CD4-positive, alpha-beta T cell treated with Interleukin-1 beta for 1 hour (primary cell): Measurements from ENCODE around the gene AP4B1.

ENCODE experiments used
- DNase-seq, 2 donors: peaks; one replicate each; pipeline ENCODE4 v3.0.0-alpha.2; 2020 to 2022

Gene AP4B1

DNA sequence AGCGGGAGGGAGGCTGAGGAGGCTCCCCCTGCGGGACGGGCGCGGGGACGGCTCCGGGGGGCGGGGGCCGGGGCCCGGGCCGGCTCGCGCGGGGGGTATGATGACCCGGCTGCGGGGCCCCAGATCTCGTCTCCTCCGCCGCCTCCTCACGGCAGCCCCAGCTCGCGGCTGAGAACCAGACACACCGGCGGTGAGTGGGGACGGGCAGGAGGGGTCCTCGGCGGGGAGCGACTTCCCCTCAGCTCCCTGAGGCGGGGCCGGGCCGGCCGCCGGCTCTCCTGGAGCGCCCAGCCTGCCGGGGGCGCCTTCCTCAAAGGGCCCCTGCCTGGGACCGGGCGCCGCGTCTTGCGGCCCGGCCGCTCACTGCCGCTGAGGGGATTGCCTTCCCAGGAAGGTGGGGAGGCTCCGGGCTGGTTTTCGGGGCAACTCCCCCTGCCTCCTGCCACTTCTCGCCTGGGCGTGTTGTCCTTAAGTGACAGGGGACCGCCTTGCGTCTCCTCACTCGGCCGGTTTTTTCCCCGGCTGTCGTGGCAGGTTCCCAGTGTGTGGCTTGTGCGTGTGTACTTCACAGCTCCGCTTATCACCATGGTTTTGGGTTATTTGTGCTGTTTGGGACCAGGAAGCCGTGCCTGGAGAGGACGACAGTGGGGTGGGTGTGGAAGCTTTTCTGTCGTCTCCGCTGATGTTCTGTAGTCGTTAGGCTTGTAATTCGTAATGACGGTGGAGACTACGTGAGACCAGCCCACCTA, 25.3 kb upstream of the AP4B1 start:
- peak; percentile 84 to 86 for DNase-seq

DNA sequence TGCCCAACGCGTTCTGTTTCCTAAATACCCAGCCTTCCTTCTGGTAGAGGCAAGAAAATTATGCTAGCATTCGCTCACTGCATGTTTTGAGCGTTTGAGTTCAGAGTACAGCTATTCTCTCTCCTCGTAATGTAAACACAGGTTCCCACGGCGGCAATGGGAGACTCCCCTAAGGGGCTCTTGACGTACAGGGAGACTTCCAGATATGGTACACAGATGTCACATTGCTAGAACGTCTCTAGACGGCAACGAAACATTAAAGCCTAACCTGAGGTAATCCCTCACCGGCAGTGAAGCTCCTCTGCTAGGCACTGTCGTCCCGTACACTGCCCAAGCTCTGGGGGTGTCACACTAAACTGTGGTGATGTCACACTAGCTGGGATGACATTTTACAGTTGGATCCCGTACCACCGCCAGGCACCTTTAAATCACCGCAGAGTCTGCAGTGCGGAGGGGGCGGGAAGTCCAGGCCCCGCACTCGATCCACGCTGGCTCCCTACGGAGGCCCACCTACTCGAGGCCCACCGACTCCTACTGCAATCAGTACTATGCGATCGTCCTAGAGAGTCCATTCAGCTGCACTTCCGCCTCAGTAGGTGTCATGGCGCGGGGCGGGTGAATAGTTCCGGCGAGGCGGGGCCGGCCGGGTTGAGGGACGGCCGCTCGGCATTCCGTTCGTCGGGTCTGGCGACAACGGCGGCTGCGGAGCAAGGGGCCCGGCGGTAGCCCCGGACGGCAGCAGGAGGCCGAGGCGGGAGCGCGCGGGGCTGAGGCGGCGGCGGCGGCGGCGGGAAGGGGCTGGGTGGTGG, 24.5 kb upstream of the AP4B1 start, which contains the start of gene HIPK1:
Gene HIPK1 (plus strand): TSS at position 384 of the 809 bp plus-strand sequence.
- peak; percentile 92 to 94 for DNase-seq

DNA sequence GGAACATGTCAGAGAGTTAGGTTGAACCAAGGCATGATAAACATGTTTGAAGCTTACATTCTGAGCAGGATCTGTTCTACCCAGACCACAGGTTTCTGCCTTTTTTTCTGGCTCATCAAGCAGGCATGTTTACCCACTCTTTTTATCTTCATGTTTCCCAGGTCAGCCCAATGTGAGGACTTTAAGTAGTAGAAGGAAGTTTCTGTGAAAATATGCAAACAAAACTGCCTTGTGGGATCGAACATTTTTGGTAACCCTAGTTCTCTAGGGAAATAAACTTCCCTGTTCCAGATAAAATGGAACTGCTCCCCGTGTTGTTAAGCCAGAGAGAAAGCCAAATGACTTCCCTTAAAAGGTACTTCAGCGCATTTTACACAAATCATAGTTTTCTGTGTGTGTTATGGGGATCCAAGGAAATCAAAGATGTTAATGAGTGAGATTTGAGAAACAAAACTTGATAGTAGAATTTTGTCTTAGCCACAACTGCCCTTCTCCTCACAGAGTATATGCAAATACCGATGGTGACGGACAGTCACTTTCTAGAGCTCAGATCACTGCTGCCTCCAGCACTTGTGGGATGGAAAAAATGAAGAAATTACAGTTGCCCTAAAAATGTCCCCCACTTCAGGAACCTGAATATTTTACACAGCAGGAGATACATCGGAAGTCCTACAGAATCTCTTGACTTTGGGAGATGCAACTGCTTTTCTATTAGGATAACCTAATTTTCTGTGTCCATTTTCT, 23.8 kb upstream of the AP4B1 start:
- no peak for DNase-seq

DNA sequence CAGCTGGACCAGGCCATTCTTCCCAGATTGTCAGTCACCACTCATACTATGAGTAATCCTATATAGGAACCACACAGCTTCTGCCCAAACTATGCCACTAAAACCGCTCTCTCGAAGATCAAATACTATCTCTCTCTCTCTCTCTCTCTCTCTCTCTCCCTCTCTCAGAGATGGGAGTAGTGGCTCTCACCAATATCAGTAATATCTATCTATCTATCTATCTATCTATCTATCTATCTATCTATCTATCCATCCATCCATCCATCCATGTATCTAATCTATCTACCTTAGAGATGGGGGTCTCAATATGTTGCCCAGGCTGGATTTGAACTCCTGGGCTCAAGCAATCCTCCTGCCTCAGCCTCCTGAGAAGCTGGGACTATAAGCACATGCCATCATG, 19.9 kb upstream of the AP4B1 start:
- no peak for DNase-seq

DNA sequence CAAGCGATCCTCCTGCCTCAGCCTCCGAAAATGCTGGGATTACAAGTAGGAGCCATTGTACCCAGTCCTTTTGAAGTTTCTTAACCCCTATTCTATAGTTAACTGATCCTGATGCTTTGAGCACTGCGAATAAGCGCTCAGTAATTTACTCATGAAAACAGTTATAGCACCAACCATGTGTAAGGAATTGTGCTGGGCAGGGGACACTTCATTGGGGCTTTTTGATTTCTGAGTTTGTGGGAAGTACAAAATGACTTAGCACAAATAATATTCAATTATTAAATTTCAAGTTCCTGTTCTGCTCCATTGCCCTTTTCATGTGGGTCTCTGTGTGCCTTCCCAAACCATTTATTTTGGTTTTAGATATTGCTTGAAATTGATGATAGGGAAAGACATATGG, 18.4 kb upstream of the AP4B1 start:
- no peak for DNase-seq

DNA sequence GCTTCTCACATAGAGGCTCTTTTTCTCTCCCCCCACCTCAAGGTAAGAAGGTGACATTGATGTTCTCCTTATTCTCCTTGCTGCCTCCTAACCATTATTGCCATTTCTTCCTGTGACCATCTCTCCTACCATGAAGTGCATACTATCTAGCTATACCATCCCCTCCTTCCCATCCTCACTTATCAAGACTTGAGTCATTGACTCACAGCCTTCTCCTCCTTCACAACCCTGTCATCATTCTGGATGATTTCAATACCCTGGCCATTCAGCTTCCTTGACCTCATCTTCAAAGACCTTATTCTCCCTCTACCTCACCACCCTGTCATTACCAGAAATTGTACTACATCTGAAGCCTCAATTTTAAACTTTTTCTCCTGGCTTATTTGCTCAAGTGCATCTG, 13.6 kb upstream of the AP4B1 start:
- no peak for DNase-seq

DNA sequence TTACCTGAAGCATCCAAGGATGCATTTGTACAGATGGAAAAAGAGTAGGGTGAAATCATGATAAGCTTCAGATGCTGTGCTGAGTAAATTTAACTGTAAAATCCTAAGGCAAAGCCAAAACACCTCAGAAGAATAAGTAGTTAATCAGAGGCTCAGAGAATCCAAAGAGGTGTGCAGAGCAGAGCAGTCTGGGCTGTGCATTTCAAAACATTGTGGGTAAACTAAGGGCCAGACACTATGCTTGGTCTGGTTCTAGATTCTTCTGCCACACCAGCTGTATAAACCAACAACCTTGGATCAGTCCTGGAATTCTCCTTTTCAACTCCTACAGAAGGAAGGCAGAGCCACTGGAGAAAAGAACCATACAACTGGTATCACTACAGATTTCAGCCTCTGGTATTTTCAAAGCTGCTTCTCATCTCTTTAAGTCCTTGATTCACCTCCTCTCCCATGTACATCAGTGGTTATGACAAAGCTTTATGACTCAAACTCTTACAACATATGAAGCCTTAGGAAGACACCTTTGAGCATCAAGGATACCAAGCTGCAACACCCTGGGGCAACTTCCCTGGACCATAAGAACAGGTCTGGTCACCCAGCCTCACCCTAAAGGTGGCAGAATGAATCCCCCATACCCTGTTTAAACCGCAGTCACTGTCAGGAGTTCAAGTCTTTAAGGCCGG, 12.9 kb upstream of the AP4B1 start:
- DNase-seq, result no peak

DNA sequence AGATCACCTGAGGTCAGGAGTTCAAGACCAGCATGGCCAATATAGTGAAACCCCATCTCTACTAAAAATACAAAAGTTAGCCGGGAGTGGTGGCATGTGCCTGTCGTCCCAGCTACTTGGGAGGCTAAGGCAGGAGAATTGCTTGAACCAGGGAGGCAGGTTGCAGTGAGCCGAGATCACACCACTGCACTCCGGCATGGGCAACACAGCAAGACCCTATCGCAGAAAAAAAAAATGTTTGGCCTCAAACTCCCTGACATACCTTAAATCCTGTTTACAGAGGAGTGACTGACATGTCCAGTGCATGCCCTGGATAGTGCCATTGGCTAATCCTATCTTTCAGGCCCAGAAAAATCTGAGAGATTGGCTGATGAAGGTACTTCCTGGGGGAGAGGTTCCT, 12.4 kb upstream of the AP4B1 start:
- DNase-seq, result no peak

DNA sequence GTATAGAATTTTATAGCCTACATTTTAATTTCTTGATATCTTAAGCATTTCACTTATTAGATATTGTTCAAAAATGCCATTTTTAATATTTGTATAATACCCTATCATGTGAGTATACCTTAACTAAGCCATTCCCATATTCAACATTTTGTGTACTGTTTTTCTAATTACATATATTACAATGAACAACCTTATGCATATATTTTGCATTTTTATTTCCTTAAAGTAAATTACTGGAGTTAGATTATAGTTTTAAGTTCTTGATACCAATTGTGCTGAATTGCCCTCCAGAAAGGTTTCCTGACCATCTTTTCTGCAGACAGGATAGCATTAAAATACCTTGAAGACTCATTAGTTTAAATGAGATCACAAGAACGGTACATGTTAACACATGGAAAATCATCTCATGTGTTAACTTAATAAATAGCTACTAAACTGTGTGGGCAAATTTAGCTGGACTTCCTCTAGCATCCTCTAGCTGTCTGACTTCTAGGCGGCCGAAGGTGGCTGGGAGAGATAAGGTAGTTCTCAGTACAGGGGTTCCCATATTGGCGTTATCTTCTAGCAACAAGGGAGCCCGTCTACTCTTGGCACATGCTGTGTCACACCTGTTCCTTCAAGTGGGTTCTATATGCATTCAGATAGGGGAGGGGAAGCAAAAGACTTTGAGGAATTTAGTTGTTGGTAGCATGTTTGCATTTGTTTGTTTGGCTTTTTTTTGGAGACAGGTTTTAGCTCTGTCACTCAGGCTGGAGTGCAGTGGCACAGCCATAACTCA, 9.5 kb upstream of the AP4B1 start:
- DNase-seq, result no peak

DNA sequence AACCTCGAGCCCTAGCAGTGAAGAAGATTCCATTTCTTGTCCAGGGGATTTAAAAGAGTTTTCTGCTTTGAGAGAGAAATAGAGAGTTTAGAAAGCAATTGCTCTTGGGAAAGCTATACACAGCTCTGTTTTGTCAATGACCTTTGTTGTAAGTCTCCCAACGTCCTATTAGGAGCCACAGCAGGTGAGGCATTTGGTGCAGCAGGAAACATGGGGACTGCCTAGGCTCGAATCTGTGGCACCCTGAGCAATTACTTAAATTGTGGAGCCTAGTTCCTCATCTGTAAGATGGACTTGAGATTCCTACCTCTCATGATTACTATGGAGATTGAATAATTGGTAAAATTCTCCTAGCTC, 8.7 kb upstream of the AP4B1 start:
- DNase-seq, result no peak

DNA sequence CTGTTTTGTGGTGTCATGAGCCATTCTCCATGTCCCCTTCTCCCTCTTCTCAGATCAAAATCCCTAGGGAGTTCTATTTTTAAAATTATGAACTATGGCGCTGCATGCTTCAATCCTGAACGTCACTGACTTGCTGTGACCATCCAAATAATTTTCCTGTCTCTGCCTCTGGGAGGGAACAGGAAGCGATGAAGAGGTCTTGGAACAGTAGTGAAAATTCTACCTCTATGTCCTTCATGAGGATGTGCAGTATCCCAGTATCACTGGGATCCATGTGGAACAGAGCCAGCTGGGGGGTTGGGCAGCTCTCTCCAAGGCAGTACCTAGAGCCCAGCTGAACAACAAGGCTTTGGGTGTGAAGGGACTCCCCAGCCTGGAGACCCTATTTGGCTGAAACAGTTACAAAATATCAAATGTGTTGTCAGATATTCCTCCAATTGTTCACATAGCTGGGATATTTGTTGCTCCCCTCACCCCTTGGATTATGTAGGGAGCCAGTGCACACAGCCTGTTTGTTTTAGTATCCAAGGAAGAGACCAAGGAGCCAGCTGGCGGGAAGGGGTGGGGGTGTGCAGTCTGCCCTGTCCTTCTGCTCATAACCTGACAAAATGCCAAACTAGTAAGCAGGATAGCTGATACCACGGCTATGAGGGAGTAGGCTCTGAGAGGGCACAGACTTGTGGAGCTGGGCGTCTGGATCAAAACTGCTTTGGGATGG, 8.2 kb upstream of the AP4B1 start:
- DNase-seq, result no peak

DNA sequence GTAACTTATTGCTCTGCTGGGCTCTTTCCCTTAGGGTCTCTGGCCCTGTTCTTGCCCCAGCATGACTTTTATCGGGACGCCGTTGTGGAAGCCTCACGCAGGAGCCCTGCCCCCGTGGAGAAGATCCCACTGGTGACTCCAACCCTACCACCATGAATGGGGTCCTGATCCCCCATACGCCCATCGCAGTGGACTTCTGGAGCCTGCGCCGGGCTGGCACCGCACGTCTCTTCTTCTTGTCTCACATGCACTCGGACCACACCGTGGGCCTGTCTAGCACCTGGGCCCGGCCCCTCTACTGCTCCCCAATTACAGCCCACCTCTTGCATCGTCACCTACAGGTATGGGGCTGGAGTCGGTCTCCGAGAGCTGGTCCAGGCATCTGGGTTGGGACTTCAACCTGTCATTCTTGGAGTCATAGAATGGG, 849 bp upstream of the AP4B1 start:
- no peak for DNase-seq

DNA sequence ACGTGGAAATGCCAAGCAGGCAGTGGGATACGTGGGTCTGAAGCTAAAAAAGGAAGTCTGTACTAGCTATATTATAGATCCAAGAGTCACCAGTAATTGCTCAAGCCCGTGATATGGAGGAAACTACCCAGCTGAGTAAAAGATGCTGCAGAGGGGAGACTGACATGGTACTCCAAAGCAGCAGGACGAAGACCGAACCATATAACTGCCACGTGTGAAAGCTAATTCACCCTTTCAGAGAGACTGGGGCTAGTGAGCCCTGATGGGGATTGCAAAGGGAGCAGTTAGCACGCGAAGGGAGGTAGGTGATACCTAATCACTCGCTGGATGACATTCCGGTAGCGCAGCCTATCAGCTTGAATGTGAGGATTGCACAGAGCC, 316 bp downstream of the AP4B1 start:
- no peak for DNase-seq

DNA sequence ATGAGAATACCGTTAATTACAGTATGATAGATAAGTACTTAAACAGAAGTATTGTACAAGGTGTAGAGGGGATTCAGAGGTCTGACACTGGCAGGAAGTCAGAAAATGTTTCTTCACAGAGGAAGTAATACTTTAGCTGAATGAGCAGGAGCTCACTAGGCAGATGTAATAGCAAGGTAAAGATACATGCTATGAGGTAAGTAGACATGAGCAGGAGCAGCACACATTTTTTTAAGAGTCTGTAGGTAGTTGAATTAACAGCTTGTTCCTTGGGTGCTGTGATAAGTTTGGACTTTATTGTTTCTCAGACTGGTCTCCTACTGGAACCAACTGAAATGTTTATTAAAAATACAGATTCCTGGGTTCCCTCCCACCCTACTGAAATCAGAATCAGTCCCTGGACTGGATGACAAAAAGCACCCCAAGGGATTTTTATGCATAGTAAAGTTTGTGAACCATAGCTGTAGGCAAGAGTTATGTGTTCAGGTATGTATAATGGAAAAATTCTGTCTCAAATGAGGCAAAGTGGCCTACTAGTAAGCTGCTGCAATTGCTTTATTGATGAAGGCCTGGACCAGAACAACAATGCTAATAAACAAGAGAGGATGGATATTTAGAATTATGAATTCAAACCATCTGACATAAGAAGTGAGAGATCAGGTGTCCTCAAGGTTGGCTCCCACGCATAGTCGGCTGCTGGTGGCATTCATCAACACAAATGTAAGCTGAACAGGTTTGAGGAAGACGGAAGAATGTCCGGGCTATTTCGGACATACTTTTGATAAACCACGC, 902 bp downstream of the AP4B1 start:
- DNase-seq, result peak in 1 of 2 donors; percentile 23

DNA sequence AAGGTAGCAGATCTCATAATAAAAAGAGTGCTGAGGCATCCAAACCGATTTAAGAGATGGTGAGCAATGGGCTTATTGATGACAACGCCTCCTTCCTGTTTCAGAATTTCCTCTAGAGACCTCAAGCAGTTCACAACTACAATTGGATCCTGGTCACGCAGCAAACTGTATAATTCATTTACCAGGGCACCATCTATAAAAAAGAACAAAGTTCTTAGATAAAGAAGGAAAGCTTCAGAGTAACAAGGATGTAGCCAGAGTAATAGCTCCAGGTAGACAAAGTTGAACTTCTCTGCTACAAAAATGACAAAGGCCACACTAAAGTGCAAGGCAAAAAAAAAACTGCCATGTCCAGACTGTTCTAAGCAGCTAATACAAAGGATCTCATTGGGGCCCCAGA, 3.4 kb downstream of the AP4B1 start:
- no peak for DNase-seq

DNA sequence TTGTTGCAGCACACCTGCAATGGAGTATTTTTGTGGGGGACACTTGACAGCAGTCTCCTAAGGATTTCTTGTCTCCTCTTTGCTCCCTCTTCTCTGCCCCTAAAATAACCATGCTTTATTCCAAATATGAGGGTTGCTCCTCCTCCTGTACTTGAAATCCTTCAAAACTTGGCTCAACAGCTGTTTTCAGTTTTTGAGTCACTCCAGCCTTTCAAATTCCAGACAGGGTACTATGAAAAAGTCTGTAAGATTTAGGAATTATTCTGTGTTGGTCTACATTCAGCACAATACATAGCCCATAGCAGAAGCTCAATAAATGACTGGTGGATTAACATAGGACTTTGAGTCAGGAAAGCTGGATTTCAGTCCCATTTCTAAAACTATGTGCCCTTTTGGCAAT, 5.5 kb downstream of the AP4B1 start:
- no peak for DNase-seq

DNA sequence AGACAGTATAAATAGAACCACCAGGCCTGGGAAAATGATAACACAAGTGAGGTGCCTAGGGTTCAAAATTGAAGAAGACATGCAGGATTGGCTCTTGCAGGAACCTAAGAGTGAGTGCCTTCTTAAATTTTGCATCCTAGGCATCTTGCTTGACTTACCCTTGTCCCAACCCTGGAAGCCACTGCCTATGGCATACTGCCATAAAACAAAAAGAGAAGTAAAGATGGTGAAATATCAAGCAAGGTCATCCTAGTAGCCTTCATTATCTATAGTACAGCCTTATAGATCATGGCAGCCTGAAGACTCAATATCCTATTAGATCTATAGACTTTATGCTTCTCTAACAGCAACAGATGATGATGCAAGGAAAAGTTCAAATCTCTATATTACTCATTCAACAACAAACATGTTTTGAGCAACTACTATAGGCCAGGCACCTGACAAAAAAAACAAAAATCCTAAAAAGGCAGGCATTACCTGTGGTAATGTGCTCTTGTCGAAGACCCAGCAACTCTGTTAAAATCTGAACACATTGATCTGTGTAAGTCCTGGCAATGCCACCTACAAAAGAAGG, 6.3 kb downstream of the AP4B1 start:
- no peak for DNase-seq

DNA sequence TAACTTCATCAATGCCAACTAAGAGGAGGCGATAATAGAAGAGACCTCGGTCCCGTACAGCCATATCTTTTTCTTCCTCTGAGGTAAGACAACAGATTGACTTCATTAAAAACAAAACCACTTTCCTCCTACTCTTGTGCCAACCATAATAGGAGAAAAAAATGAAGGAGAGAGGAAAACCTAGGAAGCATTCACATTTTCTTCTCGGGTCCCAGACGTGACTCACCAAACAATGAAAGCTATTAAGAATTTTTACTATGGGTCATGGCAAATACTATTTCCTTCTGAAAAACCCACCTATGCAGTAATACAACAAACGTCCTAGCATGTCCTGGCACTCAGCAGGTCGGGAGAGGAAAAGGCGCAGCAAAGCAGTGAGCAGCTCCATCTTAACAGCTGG, 8.6 kb downstream of the AP4B1 start:
- no peak for DNase-seq

DNA sequence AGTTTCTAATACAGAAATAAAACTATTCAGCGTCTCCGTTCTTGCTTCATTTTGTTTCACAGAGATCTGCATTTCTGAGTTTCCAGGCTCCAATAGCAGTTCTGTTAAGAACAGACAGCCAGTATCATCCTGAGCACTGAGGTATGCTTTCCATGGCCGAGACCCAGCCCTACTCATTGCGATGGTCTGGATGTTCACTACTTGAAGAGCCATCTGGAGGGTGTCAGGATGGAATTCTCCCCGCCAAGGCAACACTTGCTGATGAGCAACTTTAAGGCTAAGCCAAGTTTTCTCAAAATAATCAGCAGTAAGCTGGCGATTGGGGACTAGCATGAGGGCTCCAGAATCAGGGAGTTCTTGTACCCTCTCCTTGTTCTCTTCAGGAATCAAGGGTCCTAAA, 9.5 kb downstream of the AP4B1 start:
- no peak for DNase-seq

DNA sequence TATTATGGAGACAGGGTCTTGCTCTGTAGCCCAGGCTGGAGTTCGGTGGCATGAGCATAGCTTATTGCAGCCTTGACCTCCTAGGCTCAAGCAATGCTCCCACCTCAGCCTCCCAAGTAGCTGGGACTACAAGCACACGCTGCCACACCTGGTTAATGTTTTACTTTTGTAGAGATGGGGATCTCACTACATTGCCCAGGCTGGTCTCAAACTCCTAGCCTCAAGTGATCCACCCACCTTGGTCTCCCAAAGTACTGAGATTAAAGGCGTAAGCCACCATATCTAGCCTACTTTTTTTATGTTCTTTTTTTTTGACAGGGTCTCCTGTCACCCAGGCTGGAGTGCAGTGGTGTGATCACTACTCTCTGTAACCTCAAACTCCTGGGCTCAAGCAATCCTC, 11.3 kb downstream of the AP4B1 start:
- DNase-seq, result no peak
